Retina (tissue), 1 donor: ENCODE measurements around the gene ASB3.
"Not testable (repeated sequence)": the region's sequence is repeated elsewhere in the genome, so short reads cannot be mapped to it uniquely, and the experiment has no call there.

Experiments
- DNase-seq: peaks from one replicate; pipeline ENCODE4 v3.0.0-alpha.2; 2016

Gene ASB3

DNA sequence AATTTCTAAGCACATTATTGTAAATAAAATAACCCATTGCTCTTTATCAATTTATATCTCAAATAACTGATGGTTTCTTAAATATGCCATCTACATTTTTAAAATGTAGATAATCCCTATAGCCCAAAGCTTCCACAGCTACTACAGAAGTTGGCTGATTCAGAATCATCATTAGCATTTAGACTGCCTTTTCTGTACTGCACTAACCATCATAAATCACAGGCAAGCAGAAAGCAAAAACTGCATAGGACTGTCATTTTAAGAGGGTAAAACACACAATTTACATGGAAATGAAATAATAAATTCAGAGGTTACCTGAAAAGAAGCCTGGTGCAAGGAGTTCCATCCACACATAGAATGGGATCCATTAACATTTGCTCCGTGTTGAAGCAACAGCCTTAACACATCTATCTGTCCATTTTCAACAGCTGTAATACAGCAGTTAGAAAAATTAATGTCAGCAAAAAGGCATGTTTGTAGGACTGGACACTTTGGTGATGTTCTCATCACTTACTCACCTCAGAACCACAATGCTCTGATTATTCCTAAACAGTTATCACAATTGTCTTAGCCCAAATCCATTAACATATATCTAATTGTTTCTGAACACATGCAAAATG is 57.5 kb downstream of the ASB3 start:
- DNase-seq: no peak

- no peak for DNase-seq
Measured at GRCh38 chr2:53727921-53728320, 58.8 kb downstream of the ASB3 start.

DNA sequence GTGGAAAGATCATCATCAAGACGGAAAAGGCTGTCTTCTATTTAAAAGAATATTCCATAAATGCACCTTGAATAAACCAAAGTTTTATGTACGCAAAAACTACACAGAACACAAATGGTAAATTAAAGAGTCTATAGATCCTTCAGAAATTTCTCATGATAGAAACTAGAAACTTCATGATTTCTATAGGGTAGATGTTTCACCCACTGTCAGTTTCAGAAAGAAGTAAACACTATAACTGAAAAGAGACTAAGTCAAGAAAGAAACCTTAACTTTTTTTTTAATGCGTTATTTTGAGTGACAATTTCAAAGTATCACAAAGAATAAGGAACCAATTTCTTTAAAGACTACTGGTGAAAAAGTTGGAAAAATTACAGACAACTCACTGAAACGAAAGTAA is 61.1 kb downstream of the ASB3 start:
- DNase-seq: no peak

- no peak for DNase-seq
Measured at GRCh38 chr2:53724536-53724935, 62.2 kb downstream of the ASB3 start.

GRCh38 chr2:53720944-53721343 is 65.8 kb downstream of the ASB3 start:
- not testable (repeated sequence) for DNase-seq

GRCh38 chr2:53715568-53715967 is 71.2 kb downstream of the ASB3 start:
- no peak for DNase-seq

GRCh38 chr2:53711271-53711780 is 75.4 kb downstream of the ASB3 start:
- no peak for DNase-seq

GRCh38 chr2:53708988-53709387 is 77.8 kb downstream of the ASB3 start:
- no peak for DNase-seq

DNA sequence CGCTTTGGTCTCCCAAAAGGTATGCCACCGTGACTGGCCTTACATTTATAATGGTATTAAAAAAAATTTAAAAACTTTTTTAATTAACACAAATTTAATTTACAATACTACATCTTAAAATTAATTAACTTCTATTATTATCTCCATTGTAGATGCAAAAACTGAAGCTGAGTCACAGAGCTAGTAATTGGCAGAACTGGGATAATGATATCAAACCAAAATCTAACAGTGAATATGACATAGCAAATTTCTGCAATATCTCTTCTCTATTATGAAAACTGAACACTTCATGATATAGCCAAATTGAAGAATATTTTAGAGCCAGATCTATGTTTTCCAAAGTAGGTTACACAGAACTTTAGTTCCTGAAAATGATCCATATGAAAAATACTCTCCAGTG is 85.5 kb downstream of the ASB3 start:
- DNase-seq: no peak

- DNase-seq: no peak
Measured at GRCh38 chr2:53697686-53698085, 89.1 kb downstream of the ASB3 start.

DNA sequence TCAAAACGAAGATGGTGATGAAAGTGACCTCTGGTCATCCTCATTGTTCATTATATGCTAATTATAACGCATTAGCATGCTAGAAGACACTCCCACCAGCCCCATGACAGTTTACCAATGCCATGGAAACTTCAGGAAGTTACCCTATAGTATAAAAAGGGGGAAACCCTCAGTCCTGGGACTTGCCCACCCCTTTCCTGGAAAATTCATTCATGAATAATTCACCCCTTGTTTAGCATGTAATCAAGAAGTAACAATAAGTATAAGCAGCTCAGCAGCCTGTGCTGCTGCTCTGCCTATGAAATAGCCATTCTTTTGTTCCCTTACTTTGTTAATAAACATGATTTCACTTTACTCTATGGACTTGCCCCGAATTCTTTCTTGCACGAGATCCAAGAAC is 89.7 kb downstream of the ASB3 start:
- DNase-seq: no peak

DNA sequence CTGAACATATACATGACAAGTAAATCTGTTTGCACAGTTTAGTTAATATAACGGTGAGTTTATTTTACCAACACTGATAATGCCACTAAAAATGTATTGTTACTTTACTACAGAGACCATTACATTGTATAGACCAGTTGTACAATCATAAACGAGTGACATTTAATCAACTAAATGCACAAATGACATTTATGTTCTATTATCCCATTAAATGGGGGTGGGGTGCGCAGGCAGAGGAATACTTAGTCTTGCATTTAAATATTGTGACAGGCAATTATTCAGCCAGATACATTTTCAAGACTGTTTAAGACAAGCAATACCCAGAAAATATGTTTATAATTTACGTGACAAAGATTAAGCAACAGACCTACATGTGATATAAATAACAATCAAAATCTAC is 91.2 kb downstream of the ASB3 start:
- no peak for DNase-seq

DNA sequence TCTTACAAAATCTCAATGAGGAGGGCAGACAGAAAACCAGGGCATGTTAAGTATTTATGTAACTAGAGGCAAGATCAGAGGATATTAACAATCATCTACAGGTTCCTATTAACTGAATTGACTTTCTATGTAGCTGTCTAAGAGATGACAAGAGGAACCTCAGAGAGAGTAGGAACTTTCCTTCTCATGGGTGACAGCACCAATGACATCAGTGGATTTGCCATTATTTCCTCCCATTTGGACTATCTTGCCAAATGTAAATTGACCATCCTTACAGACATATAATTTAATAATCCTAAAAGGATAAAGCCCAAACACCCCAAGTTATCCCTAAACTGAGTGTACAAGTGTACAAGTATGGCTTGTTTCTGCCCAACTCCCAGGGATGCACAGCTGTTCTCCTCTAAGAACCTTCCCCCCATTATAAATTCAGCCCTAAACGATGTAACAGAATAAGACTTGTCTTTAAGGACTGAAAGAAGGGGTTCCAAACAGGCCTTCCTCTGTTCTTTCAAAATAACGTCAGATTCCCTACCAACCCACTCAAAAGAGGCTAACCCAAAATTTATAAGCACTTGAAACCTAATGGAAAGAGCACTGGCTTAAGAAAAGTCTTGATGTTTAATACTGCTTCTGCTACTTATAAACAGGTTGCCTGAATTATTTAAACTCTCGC is 92.5 kb downstream of the ASB3 start:
- no peak for DNase-seq

GRCh38 chr2:53690876-53691275 is 95.9 kb downstream of the ASB3 start:
- DNase-seq: no peak

- DNase-seq: no peak
Measured at GRCh38 chr2:53672881-53673522, 113.8 kb downstream of the ASB3 start.

GRCh38 chr2:53670331-53670730 is 116.4 kb downstream of the ASB3 start:
- no peak for DNase-seq

GRCh38 chr2:53668624-53669026 is 118.1 kb downstream of the ASB3 start:
- DNase-seq: no peak

- DNase-seq: not testable (repeated sequence)
Measured at GRCh38 chr2:53667130-53667529, 119.6 kb downstream of the ASB3 start.

DNA sequence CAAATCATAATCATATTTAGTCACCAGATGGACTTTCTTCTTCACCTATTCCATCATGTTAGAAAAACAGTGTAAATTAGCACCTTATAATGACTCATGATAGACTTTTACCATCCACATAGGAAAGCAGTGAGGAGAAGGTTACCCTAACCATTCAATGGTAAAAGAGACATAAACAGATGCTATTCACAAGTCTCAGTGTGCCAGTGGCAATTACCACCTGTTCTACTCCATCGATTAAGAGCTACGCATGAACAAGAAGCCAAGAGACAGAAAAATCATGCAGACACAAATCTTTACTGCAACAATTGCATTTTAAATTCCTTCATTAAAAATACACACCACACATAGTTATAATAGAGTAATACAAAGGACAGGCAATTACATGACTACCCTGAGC is 125.9 kb downstream of the ASB3 start:
- DNase-seq: no peak

DNA sequence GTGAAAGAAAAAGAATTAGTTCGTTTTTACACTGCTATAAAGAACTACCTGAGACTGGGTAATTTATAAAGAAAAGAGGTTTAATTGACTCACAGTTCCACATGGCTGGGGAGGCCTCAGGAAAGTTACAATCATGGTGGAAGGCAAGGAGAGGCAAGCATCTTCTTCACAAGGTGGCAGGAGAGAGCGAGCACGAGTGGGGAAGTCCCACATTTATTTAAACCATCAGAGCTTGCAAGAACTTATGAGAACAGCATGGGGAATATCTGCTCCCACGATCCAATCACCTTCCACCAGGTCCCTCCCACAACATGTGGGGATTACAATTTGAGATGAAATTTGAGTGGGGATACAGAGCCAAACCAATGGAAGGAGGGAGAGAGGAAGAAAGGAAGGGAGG is 128.3 kb downstream of the ASB3 start:
- DNase-seq: not testable (repeated sequence)

- DNase-seq: no peak
Measured at GRCh38 chr2:53655256-53655655, 131.5 kb downstream of the ASB3 start.

DNA sequence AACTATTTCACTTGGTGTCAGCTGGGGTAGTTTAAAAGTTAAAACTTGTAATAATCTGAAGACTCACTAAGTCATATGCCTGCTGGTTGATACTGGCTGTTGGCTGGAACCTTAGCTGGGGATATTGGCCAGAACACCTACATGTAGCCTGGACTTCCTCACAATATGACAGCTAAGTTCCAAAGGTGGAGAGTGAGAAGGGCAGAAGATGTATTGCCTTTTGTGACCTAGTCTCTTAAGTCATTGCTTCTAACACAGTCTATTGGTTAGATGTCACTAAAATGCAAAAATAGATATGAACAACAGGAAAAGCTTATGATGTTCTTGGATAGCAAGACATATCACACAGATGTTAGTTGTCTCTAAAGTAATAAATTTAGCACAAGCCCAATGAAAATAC is 132.4 kb downstream of the ASB3 start:
- no peak for DNase-seq

GRCh38 chr2:53652131-53652530 is 134.6 kb downstream of the ASB3 start:
- no peak for DNase-seq

- DNase-seq: no peak
Measured at GRCh38 chr2:53646788-53647187, 140.0 kb downstream of the ASB3 start.
